ENCODE measurements around the gene NDST1. TPM values are rescaled to one million over a fixed set of nuclear protein-coding genes. Genes with fewer than 3 reads are reported as not detected.

Gene NDST1
- total and polyA plus RNA-seq, 10 of the 15 experiments (the other 5 are each of a cell fraction or from before 2014, with no cell fraction given) = 0.20 to 53.5 (median 12.9) TPM

DNA sequence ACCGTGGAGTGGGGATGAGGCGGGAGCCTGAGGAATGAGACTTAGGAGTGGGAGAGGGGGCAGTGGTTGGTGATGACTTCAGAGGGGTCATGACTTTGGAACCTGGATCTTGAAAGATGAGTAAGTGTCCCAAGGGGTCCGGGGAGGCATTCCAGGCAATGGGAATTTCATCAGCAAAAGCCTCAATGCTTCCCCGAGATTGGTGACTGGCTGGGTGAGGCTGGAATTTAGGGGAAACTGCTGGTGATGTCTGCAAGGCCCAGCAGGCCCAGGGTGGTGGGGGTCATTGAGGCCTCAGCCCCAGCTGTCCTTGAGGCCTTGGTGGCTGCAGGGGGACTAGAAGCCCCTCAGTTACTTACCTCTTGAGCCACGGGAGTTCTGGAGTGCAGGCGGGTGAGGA, 7.5 kb downstream of the NDST1 start (continued):
- TF ChIP-seq NRF1 (conservative IDR thresholded peaks at IDR 0.05; ENCODE audit: low read depth, low read length) (no peak), RELA (IDR thresholded peaks at IDR 0.05; ENCODE audit: borderline replicate concordance, partially characterized antibody) (no peak)

GRCh38 chr5:150516011-150516410, 8.1 kb downstream of the NDST1 start:
- CTCF ChIA-PET = interaction anchor here (0.7 to 1.6 kb wide), 5 partner anchors 10 to 57 kb away, joined by 3 to 7 read pairs (median 3); no protein-coding TSS in a partner anchor
- FAIRE-seq (no peak), ATAC-seq (no peak; the same call in 2 of the 3 replicates), DNase-seq (ENCODE audit: low read depth, low spot score) (no peak)
- no peaks in the 10 kb centered on the region for H3K4me1 ChIP-seq (ENCODE audit: control insufficient read depth, insufficient read depth, low read length)
- no TSS peak for BruUV-seq (replicated peaks)
- H3K79me2 ChIP-seq (ENCODE audit: control insufficient read depth, insufficient read depth, low read length) = peaks cover 5% of the 10 kb centered on the region
- H3K4me3 ChIP-seq = no peak overlapping the region
- no peak overlapping the region for H2AFZ ChIP-seq (ENCODE audit: control insufficient read depth, low read depth, low read length)
- in situ Hi-C loops (cut with MboI) (no loop called here), intact Hi-C loops (cut with micrococcal nuclease; ENCODE audit: unreplicated experiment) (no loop called here)
- POLR2A ChIA-PET = interaction anchor here (0.8 kb wide), 1 partner anchor 26 kb away, joined by 3 read pairs; no protein-coding TSS in a partner anchor
- H3K27me3 ChIP-seq (replicated peaks in 1 of 2; ENCODE audit: control insufficient read depth in 2 of 2, insufficient read depth in 2 of 2, low read length in 1 of 2) = no peaks in the 10 kb centered on the region
- no peaks in the 10 kb centered on the region for H4K20me1 ChIP-seq (ENCODE audit: control insufficient read depth, insufficient read depth)
- no peak overlapping the region for H3K4me2 ChIP-seq (ENCODE audit: control insufficient read depth, insufficient read depth)
- no peaks in the 10 kb centered on the region for H3K9me3 ChIP-seq (replicated peaks; ENCODE audit: control insufficient read depth, insufficient read depth, low read length)
- no peak overlapping the region for H3K27ac ChIP-seq (ENCODE audit: control insufficient read depth, insufficient read depth)
- WGBS (ENCODE audit: insufficient coverage, insufficient replicate concordance, low lambda C conversion rate, missing lambda C conversion rate) = 88% methylated on average over 5 of the region's 5 CpGs
- H3K36me3 ChIP-seq (ENCODE audit: control insufficient read depth in 2 of 2, insufficient read depth in 2 of 2, low read length in 1 of 2) = peaks cover 0 to 9% of the 10 kb centered on the region in 2 experiments; a peak in 3 of 4 replicates
- RAD21 ChIA-PET (ENCODE audit: unreplicated experiment) = interaction anchor here (0.7 kb wide), 1 partner anchor 42 kb away, joined by 3 read pairs; no protein-coding TSS in a partner anchor
- SMC1A ChIA-PET (ENCODE audit: uncharacterized antibody, unreplicated experiment) = interaction anchor here (0.7 to 1.2 kb wide), 3 partner anchors 25 to 57 kb away, joined by 3 read pairs; no protein-coding TSS in a partner anchor
- no peak overlapping the region for H3K9ac ChIP-seq (ENCODE audit: control insufficient read depth, insufficient read depth, low read length)
- TF ChIP-seq EZH2 (IDR thresholded peaks at IDR 0.05; ENCODE audit: borderline replicate concordance, control insufficient read depth, low read depth, low read length) (no peak), SIX5 (IDR thresholded peaks at IDR 0.05; ENCODE audit: low read depth, low read length, severe bottlenecking) (no peak), REST (IDR thresholded peaks at IDR 0.05; ENCODE audit: low read depth, low read length) (no peak), HDAC2 (IDR thresholded peaks at IDR 0.05) (no peak), USF2 (IDR thresholded peaks at IDR 0.05; ENCODE audit: borderline replicate concordance, low read depth, low read length) (no peak), GATAD2B (conservative IDR thresholded peaks at IDR 0.05; ENCODE audit: low read depth) (no peak), NR2C2 (IDR thresholded peaks at IDR 0.05; ENCODE audit: borderline replicate concordance, control insufficient read depth, insufficient read length, low read depth) (no peak), SMAD1 (IDR thresholded peaks at IDR 0.05; ENCODE audit: low read depth, partially characterized antibody) (no peak)
- TF ChIP-seq, protein P1, sequence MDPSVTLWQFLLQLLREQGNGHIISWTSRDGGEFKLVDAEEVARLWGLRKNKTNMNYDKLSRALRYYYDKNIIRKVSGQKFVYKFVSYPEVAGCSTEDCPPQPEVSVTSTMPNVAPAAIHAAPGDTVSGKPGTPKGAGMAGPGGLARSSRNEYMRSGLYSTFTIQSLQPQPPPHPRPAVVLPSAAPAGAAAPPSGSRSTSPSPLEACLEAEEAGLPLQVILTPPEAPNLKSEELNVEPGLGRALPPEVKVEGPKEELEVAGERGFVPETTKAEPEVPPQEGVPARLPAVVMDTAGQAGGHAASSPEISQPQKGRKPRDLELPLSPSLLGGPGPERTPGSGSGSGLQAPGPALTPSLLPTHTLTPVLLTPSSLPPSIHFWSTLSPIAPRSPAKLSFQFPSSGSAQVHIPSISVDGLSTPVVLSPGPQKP (IDR thresholded peaks at IDR 0.05; ENCODE audit: low read depth, low read length) = no peak
- TF ChIP-seq, protein P2, sequence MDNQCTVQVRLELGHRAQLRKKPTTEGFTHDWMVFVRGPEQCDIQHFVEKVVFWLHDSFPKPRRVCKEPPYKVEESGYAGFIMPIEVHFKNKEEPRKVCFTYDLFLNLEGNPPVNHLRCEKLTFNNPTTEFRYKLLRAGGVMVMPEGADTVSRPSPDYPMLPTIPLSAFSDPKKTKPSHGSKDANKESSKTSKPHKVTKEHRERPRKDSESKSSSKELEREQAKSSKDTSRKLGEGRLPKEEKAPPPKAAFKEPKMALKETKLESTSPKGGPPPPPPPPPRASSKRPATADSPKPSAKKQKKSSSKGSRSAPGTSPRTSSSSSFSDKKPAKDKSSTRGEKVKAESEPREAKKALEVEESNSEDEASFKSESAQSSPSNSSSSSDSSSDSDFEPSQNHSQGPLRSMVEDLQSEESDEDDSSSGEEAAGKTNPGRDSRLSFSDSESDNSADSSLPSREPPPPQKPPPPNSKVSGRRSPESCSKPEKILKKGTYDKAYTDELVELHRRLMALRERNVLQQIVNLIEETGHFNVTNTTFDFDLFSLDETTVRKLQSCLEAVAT (IDR thresholded peaks at IDR 0.05) = no peak
- TF ChIP-seq, protein P3, sequence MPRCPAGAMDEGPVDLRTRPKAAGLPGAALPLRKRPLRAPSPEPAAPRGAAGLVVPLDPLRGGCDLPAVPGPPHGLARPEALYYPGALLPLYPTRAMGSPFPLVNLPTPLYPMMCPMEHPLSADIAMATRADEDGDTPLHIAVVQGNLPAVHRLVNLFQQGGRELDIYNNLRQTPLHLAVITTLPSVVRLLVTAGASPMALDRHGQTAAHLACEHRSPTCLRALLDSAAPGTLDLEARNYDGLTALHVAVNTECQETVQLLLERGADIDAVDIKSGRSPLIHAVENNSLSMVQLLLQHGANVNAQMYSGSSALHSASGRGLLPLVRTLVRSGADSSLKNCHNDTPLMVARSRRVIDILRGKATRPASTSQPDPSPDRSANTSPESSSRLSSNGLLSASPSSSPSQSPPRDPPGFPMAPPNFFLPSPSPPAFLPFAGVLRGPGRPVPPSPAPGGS (IDR thresholded peaks at IDR 0.05; ENCODE audit: borderline replicate concordance, insufficient read depth, low read depth, low read length, poor library complexity, severe bottlenecking) = no peak

Measured in GM12878 (cell line).